GM21786 (cell line): ENCODE measurements around the gene RNF217.
"Not testable (repeated sequence)": the region's sequence is repeated elsewhere in the genome, so short reads cannot be mapped to it uniquely, and the experiment has no call there.

Experiments
- ATAC-seq: cut with Tn5 transposase; IDR thresholded peaks from one replicate; pipeline ENCODE4 v1.9.1; 2021; ENCODE audit not compliant: unreplicated experiment

Gene RNF217

GRCh38 chr6:124961777-124962638 lies at the start of gene RNF217:
Gene RNF217 (plus strand): TSS chr6:124962437. CDS start chr6:124962545, 108 bp downstream.
- peak; percentile 29 for ATAC-seq

- ATAC-seq = no peak
Observed at GRCh38 chr6:124913056-124913455, 49.2 kb upstream of the RNF217 start.

GRCh38 chr6:124917769-124918168 lies 44.5 kb upstream of the RNF217 start:
- ATAC-seq = no peak

- ATAC-seq = not testable (repeated sequence)
Observed at GRCh38 chr6:124919703-124920102, 42.5 kb upstream of the RNF217 start.

GRCh38 chr6:124924333-124924759 lies 37.9 kb upstream of the RNF217 start:
- no peak for ATAC-seq

- no peak for ATAC-seq
Observed at GRCh38 chr6:124926435-124926834, 35.8 kb upstream of the RNF217 start.

- no peak for ATAC-seq
Observed at GRCh38 chr6:124927806-124928205, 34.4 kb upstream of the RNF217 start.

- ATAC-seq = no peak
Observed at GRCh38 chr6:124928851-124929250, 33.4 kb upstream of the RNF217 start.

- ATAC-seq = no peak
Observed at GRCh38 chr6:124937645-124938044, 24.6 kb upstream of the RNF217 start.

- peak; percentile 47 for ATAC-seq
Observed at GRCh38 chr6:124941259-124941658, 21.0 kb upstream of the RNF217 start.

GRCh38 chr6:124943658-124944057 lies 18.6 kb upstream of the RNF217 start:
- ATAC-seq = no peak

GRCh38 chr6:124947971-124948451 lies 14.2 kb upstream of the RNF217 start:
- ATAC-seq = no peak

- no peak for ATAC-seq
Observed at GRCh38 chr6:124949706-124950105, 12.5 kb upstream of the RNF217 start.

GRCh38 chr6:124953808-124954207 lies 8.4 kb upstream of the RNF217 start:
- no peak for ATAC-seq

GRCh38 chr6:124955108-124955856 lies 7.0 kb upstream of the RNF217 start:
- ATAC-seq = no peak

- ATAC-seq = no peak
Observed at GRCh38 chr6:124956018-124956417, 6.2 kb upstream of the RNF217 start.

GRCh38 chr6:124958149-124958548 lies 4.1 kb upstream of the RNF217 start:
- ATAC-seq = no peak

GRCh38 chr6:124958759-124959354 lies 3.4 kb upstream of the RNF217 start:
- ATAC-seq = no peak

GRCh38 chr6:124960757-124961463 lies 1.3 kb upstream of the RNF217 start:
- ATAC-seq = no peak

- no peak for ATAC-seq
Observed at GRCh38 chr6:124961464-124961776, 817 bp upstream of the RNF217 start.
